K562 (cell line): ENCODE results near the gene PTGR3. TPM values are rescaled to one million over a fixed set of nuclear protein-coding genes. Genes with fewer than 3 reads are reported as not detected.

Experiments
- ATAC-seq: fragments of 200-7000 bp; cut with Tn5 transposase; 3 replicates; pipeline ENCODE4 v1.9.1; 2020; ENCODE audit warnings: moderate library complexity
- BruUV-seq: library from RNA; stranded (reverse); fragments of 400-500 nt; replicated peaks from 2 replicates; lab custom pipeline; 2021; lab: Mats Ljungman, UMichigan
- CTCF ChIA-PET: fragments of 300-600 bp; formaldehyde crosslinking; extraction: SDS; loops from one replicate; lab custom pipeline; 2021; ENCODE audit warnings: low intra/inter-chr PET ratio; lab: Yijun Ruan, JAX
- POLR2A ChIA-PET: fragments of 300-600, 350-650 bp; sonication (Branson Sonifier 250); formaldehyde crosslinking; extraction: SDS; loops from one replicate; lab custom pipeline; 2021; ENCODE audit warnings: antibody characterized with exemption, inconsistent platforms; lab: Yijun Ruan, JAX
- DNase-seq, 4 experiments: peaks; one replicate each; pipeline versions ENCODE4 v3.0.0 to v3.0.0-alpha.2; 2011 to 2018; ENCODE audit warnings: low spot score in 3 of 4, mixed read lengths in 3 of 4; ENCODE audit errors: extremely low read depth in 1 of 4
- FAIRE-seq: peaks from 2 replicates; lab custom pipeline; 2011; peaks lifted over from hg19 to GRCh38; lab: Jason Lieb, UNC
- H2AFZ ChIP-seq: 2 replicates; pipeline ENCODE4 v1.6.0; 2011; ENCODE audit warnings: low read depth, low read length, control low read depth, inconsistent platforms
- H3K27ac ChIP-seq: fragments of 200-600 bp; 3 replicates; pipeline ENCODE4 v1.8.0; 2011; ENCODE audit warnings: low read depth, mild to moderate bottlenecking, control low read depth, inconsistent platforms, low read length, moderate library complexity, mixed read lengths; ENCODE audit errors: extremely low read depth
- H3K27me3 ChIP-seq, 2 experiments: fragments of 300-600 bp in 1 of 2; 2 replicates in 1 of 2; 3 replicates in 1 of 2; pipeline versions ENCODE4 v1.6.0 to v1.8.0; 2011; ENCODE audit warnings: inconsistent platforms in 2 of 2, low read length in 2 of 2, mild to moderate bottlenecking in 1 of 2, mixed read lengths in 1 of 2, moderate library complexity in 1 of 2; ENCODE audit not compliant: control insufficient read depth in 2 of 2, insufficient read depth in 2 of 2
- H3K36me3 ChIP-seq: fragments of 300-600 bp; 3 replicates; pipeline ENCODE4 v1.8.0; 2011; ENCODE audit warnings: mild to moderate bottlenecking, low read length, inconsistent platforms; ENCODE audit not compliant: control insufficient read depth, insufficient read depth
- H3K4me1 ChIP-seq, 2 experiments: fragments of 200-600 bp in 1 of 2; replicated peaks in 1 of 2; 2 replicates in 1 of 2; 3 replicates in 1 of 2; pipeline versions ENCODE4 v1.5.1 to v1.8.0; 2011; ENCODE audit warnings: inconsistent platforms in 2 of 2, low read length in 2 of 2, mild to moderate bottlenecking in 1 of 2, mixed read lengths in 1 of 2, moderate library complexity in 1 of 2; ENCODE audit not compliant: control insufficient read depth in 2 of 2, insufficient read depth in 2 of 2
- H3K4me2 ChIP-seq: 2 replicates; pipeline ENCODE4 v1.6.1; 2011; ENCODE audit warnings: low read length, control low read depth, inconsistent platforms, mixed read lengths; ENCODE audit not compliant: insufficient read depth
- H3K4me3 ChIP-seq: fragments of 200-600 bp; sonication (generic), shearing (Covaris generic); 2 replicates; pipeline ENCODE4 v1.5.1; 2016; ENCODE audit warnings: control low read depth, inconsistent platforms
- H3K79me2 ChIP-seq: fragments of 200-600 bp; 3 replicates; pipeline ENCODE4 v1.8.0; 2011; ENCODE audit warnings: low read length, inconsistent platforms; ENCODE audit not compliant: control insufficient read depth, insufficient read depth
- H3K9ac ChIP-seq, 2 experiments: 2 replicates each; pipeline versions ENCODE4 v1.6.0 to v1.6.1; 2011; ENCODE audit warnings: low read depth in 2 of 2, low read length in 2 of 2, control low read depth in 1 of 2, inconsistent platforms in 1 of 2, mild to moderate bottlenecking in 1 of 2, mixed read lengths in 1 of 2; ENCODE audit not compliant: insufficient read depth in 1 of 2
- H3K9me1 ChIP-seq: one replicate; pipeline ENCODE4 v1.6.0; 2011; ENCODE audit warnings: inconsistent platforms, mild to moderate bottlenecking, low read length, moderate library complexity; ENCODE audit not compliant: control insufficient read depth, insufficient read depth
- H3K9me3 ChIP-seq: replicated peaks from 2 replicates; pipeline ENCODE4 v1.5.1; 2011; ENCODE audit warnings: low read depth, low read length, inconsistent platforms; ENCODE audit not compliant: control insufficient read depth, insufficient read depth
- H4K20me1 ChIP-seq: replicated peaks from 2 replicates; pipeline ENCODE4 v1.6.1; 2011; ENCODE audit warnings: low read length, inconsistent platforms, mixed read lengths; ENCODE audit not compliant: control insufficient read depth, insufficient read depth
- ARHGAP35 ChIP-seq: fragments of 450-650 bp; IDR thresholded peaks from 2 replicates; pipeline ENCODE4 v1.6.1; 2018; ENCODE audit not compliant: partially characterized antibody
- KDM5B ChIP-seq: fragments of 200-600 bp; sonication (generic); IDR thresholded peaks from 2 replicates; pipeline ENCODE4 v1.6.1; 2012; ENCODE audit warnings: low read depth, mild to moderate bottlenecking, moderate library complexity, low read length, control low read depth, inconsistent platforms; ENCODE audit not compliant: insufficient replicate concordance
- SMC3 ChIP-seq: conservative IDR thresholded peaks from 2 replicates; pipeline ENCODE4 v1.6.1; 2011; ENCODE audit warnings: low read depth, low read length, improper control_type of control experiment; ENCODE audit not compliant: insufficient read depth
- TOE1 ChIP-seq, 2 experiments: fragments of 450-650 bp in 1 of 2; sonication (generic) in 1 of 2; formaldehyde crosslinking in 1 of 2; IDR thresholded peaks; 2 replicates each; pipeline versions ENCODE4 v1.7.1 to v1.8.0; 2016 to 2022; ENCODE audit warnings: borderline replicate concordance in 2 of 2, mild to moderate bottlenecking in 2 of 2, antibody characterized with exemption in 1 of 2, inconsistent platforms in 1 of 2, low read depth in 1 of 2, missing genetic modification reagents in 1 of 2, moderate library complexity in 1 of 2
- ZNF644 ChIP-seq: fragments of 200-800 bp; sonication (Bioruptor generic); IDR thresholded peaks from 2 replicates; pipeline ENCODE4 v1.6.1; 2016; ENCODE audit warnings: low read depth, missing genetic modification characterization, missing compliant biosample characterization
- WGBS: fragments of 100-300 bp; shearing (Covaris generic); methylation state at CpG from one replicate; pipeline ENCODE4 v1.1.6; 2016; ENCODE audit warnings: low coverage, mixed read lengths; ENCODE audit not compliant: insufficient coverage; ENCODE audit errors: missing lambda C conversion rate; 5-methylcytosine and 5-hydroxymethylcytosine counted together
- in situ Hi-C: fragments of 300-500 bp; cut with MboI; formaldehyde crosslinking; loops from 4 replicates; pipeline ENCODE4 v1.15.0; 2018; ENCODE audit warnings: inconsistent platforms, mixed read lengths
- intact Hi-C: fragments of 100-400 bp; cut with micrococcal nuclease; formaldehyde crosslinking; loops from 2 replicates; pipeline ENCODE4 v1.14.2; 2022
- polyA plus RNA-seq, 8 experiments: library from polyadenylated mRNA; depleted of rRNA in 4 of 8; stranded (reverse) in 5 of 8; unstranded in 3 of 8; fragments of >200 nt; fragmentation: Nextera tagmentation in 2 of 8; fragmentation: Illumina TruSeq in 1 of 8; extraction: Ambion mirVana in 2 of 8; extraction: Trizol in 1 of 8; gene quantifications; 2 replicates each; pipeline versions ENCODE4 v1.2.1 to v1.2.3, GENCODE V29; 2011 to 2014; ENCODE audit warnings: inconsistent platforms in 1 of 8, missing spikeins in 1 of 8
- total RNA-seq, 7 experiments: library from RNA; depleted of rRNA in 6 of 7; stranded (reverse); fragments of >200 nt in 6 of 7; fragmentation: Illumina TruSeq in 2 of 7; extraction: Trizol in 2 of 7; gene quantifications; 2 replicates each; pipeline versions ENCODE4 v1.2.1 to v1.2.3, GENCODE V29; 2011 to 2021; ENCODE audit warnings: low replicate concordance in 1 of 7
- TF ChIP-seq, protein P1 (sequence below): fragments of 250-450 bp; sonication (Bioruptor Pico); IDR thresholded peaks from 2 replicates; pipeline ENCODE4 v1.8.0; 2022; ENCODE audit warnings: moderate library complexity, mild to moderate bottlenecking, inconsistent platforms

PTGR3 gene
- total and polyA plus RNA-seq, 9 of the 15 experiments (the other 6 are each of a cell fraction or from before 2014, with no cell fraction given) = 4.1 to 32.3 (median 15.3) TPM

DNA sequence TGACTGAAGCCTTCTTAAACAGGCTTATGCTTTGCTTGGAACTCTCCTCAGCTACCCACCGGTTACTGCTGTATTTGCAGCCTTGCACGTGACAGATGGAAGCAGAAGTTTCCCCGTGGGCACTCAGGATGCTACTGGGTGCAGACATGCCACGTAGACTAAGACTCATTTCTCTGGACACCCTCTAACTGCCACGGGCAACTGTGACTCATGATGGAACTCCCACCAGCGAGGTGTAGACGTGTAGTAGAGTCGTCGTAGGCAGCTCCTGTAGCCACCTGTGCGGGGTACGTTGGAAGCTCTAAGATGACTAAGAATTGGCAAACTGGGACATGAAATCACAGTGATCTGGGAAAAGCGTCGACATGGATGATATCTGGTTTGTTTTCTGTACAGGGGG, 29.2 kb upstream of the PTGR3 start:
- in situ Hi-C loops (no loop called here), intact Hi-C loops (no loop called here)
- Histone ChIP-seq H3K9me3 (no peaks in the 10 kb centered on the region), H3K9ac (no peak overlapping the region), H3K27me3 (no peaks in the 10 kb centered on the region), H3K4me2 (no peak overlapping the region), H3K27ac (no peak overlapping the region), H4K20me1 (no peaks in the 10 kb centered on the region), H3K4me3 (no peak overlapping the region), H3K4me1 (peaks cover 0 to 2% of the 10 kb centered on the region in 2 experiments; a peak in 1 of 5 replicates), H2AFZ (no peak overlapping the region), H3K36me3 (no peaks in the 10 kb centered on the region), H3K79me2 (no peaks in the 10 kb centered on the region), H3K9me1 (no peaks in the 10 kb centered on the region)
- FAIRE-seq (no peak), DNase-seq (no peak), ATAC-seq (no peak)
- CTCF ChIA-PET = no interaction called here
- POLR2A ChIA-PET = no interaction called here
- no TSS peak for BruUV-seq
- TF ChIP-seq SMC3 (no peak), ZNF644 (tag) (no peak), TOE1 (IDR thresholded peaks at IDR 0.05; ENCODE audit: borderline replicate concordance) (no peak), TOE1 (CRISPR knock-in tag; IDR thresholded peaks at IDR 0.05; ENCODE audit: borderline replicate concordance, low read depth) (no peak)
- WGBS = 67% methylated on average over 11 of the region's 13 CpGs

DNA sequence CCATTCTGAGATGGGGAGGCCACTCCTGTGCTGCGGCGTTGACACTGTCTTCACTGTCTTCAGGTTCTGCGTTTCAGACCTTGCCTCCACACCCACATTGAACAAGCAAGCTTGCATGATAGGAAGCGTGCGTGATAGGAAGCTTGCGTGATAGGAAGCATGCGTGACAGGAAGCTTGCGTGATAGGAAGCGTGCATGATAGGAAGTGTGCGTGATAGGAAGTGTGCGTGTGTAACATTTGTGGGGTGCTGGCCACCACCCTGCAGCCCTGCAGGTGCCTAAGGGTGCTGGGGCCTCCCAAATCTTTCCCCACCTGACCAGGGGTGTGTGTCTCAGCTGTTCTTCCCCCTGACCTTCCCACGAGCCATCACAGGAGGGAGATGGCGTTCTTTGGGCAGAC, 27.0 kb upstream of the PTGR3 start:
- H3K27ac ChIP-seq = no peak overlapping the region
- H2AFZ ChIP-seq = no peak overlapping the region
- ChIA-PET POLR2A (interaction anchor here (0.6 kb wide), 1 partner anchor 48 kb away, joined by 3 read pairs; no protein-coding TSS in a partner anchor), CTCF (no interaction called here)
- in situ Hi-C loops (no loop called here), intact Hi-C loops (no loop called here)
- ATAC-seq (no peak), FAIRE-seq (no peak), DNase-seq (no peak)
- BruUV-seq = no TSS peak
- H3K4me2 ChIP-seq = no peak overlapping the region
- WGBS = 97% methylated on average over 6 of the region's 13 CpGs
- H3K4me1 ChIP-seq = peaks cover 0 to 2% of the 10 kb centered on the region in 2 experiments; a peak in 1 of 5 replicates
- no peaks in the 10 kb centered on the region for H3K27me3 ChIP-seq
- no peaks in the 10 kb centered on the region for H3K9me3 ChIP-seq
- no peak overlapping the region for H3K4me3 ChIP-seq
- no peaks in the 10 kb centered on the region for H4K20me1 ChIP-seq
- H3K36me3 ChIP-seq = no peaks in the 10 kb centered on the region
- H3K9ac ChIP-seq = no peak overlapping the region
- no peaks in the 10 kb centered on the region for H3K79me2 ChIP-seq
- H3K9me1 ChIP-seq = no peaks in the 10 kb centered on the region
- TF ChIP-seq, protein P1, sequence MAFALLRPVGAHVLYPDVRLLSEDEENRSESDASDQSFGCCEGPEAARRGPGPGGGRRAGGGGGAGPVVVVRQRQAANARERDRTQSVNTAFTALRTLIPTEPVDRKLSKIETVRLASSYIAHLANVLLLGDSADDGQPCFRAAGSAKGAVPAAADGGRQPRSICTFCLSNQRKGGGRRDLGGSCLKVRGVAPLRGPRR (CRISPR knock-in tag) = no peak
- TF ChIP-seq KDM5B (no peak), ARHGAP35 (no peak)
